Muscle of leg (tissue), 11 donors: ENCODE measurements around the gene CSMD2. TPM values are rescaled to one million over a fixed set of nuclear protein-coding genes. Genes with fewer than 3 reads are reported as not detected.

Source experiments
- DNase-seq: peaks from one replicate; pipeline ENCODE4 v3.0.0; 2013
- H3K27ac ChIP-seq: one replicate; pipeline ENCODE4 v1.5.1; 2013; ENCODE audit warnings: mild to moderate bottlenecking, low read length, control low read depth
- H3K27me3 ChIP-seq: one replicate; pipeline ENCODE4 v1.6.1; 2013; ENCODE audit warnings: low read length; ENCODE audit not compliant: control insufficient read depth, insufficient read depth
- H3K36me3 ChIP-seq: one replicate; pipeline ENCODE4 v1.6.1; 2013; ENCODE audit warnings: low read length; ENCODE audit not compliant: control insufficient read depth, insufficient read depth
- H3K4me1 ChIP-seq: one replicate; pipeline ENCODE4 v1.6.1; 2013; ENCODE audit warnings: low read length; ENCODE audit not compliant: control insufficient read depth, insufficient read depth
- H3K4me3 ChIP-seq: one replicate; pipeline ENCODE4 v1.5.1; 2013; ENCODE audit warnings: low read length, control low read depth
- H3K9me3 ChIP-seq: replicated peaks from 2 replicates; pipeline ENCODE4 v1.6.1; 2013; ENCODE audit warnings: low read depth, low read length; ENCODE audit not compliant: control insufficient read depth
- WGBS: methylation state at CpG from one replicate; pipeline ENCODE4 v1.1.5; 2013; ENCODE audit warnings: missing lambda C conversion rate; ENCODE audit not compliant: insufficient coverage; 5-methylcytosine and 5-hydroxymethylcytosine counted together
- polyA plus RNA-seq, 8 donors: library from polyadenylated mRNA; unstranded; fragments of 120-200 nt; gene quantifications; one replicate each; pipeline versions ENCODE4 v1.2.1 to v1.2.3, GENCODE V29; 2013; ENCODE audit warnings: inconsistent platforms in 1 of 8, low replicate concordance in 1 of 8; ENCODE audit not compliant: insufficient read length in 8 of 8, insufficient read depth in 1 of 8
- total RNA-seq: library from RNA; stranded (reverse); fragments of 120-200 nt; gene quantifications from one replicate; pipeline ENCODE4 v1.2.4, GENCODE V29; 2013

The CSMD2 gene
- total and polyA plus RNA-seq, 9 donors: 0.27 to 1.6 (median 0.52) TPM

GRCh38 chr1:33561576-33561975, 603.5 kb downstream of the CSMD2 start:
- Histone ChIP-seq H3K4me1 (no peaks in the 10 kb centered on the region), H3K9me3 (no peaks in the 10 kb centered on the region), H3K36me3 (no peaks in the 10 kb centered on the region), H3K27me3 (peaks cover 2% of the 10 kb centered on the region), H3K4me3 (no peak overlapping the region), H3K27ac (no peak overlapping the region)
- no peak for DNase-seq
- 74% methylated on average over 8 of the region's 9 CpGs for WGBS

GRCh38 chr1:33560680-33561079, 604.4 kb downstream of the CSMD2 start:
- no peak for DNase-seq
- no peaks in the 10 kb centered on the region for H3K9me3 ChIP-seq
- WGBS: 100% methylated on average over 1 of the region's 3 CpGs

GRCh38 chr1:33548721-33549120, 616.3 kb downstream of the CSMD2 start:
- Histone ChIP-seq H3K4me3 (no peak overlapping the region), H3K4me1 (no peaks in the 10 kb centered on the region), H3K36me3 (no peaks in the 10 kb centered on the region), H3K27ac (no peak overlapping the region), H3K27me3 (no peaks in the 10 kb centered on the region), H3K9me3 (peaks cover 14% of the 10 kb centered on the region)
- DNase-seq: no peak
- 100% methylated on average over 1 of the region's 2 CpGs for WGBS

More at GRCh38 chr1:33560680-33561079, 604.4 kb downstream of the CSMD2 start:
- H3K4me1 ChIP-seq: no peaks in the 10 kb centered on the region
- H3K36me3 ChIP-seq: no peaks in the 10 kb centered on the region
- H3K27me3 ChIP-seq: peaks cover 2% of the 10 kb centered on the region
- no peak overlapping the region for H3K4me3 ChIP-seq
- no peak overlapping the region for H3K27ac ChIP-seq

GRCh38 chr1:33548319-33548718, 616.7 kb downstream of the CSMD2 start:
- peaks cover 14% of the 10 kb centered on the region for H3K9me3 ChIP-seq
- no CpG with 5 or more reads among the region's 2 CpGs for WGBS
- no peak for DNase-seq
- no peaks in the 10 kb centered on the region for H3K27me3 ChIP-seq
- no peak overlapping the region for H3K4me3 ChIP-seq
- no peaks in the 10 kb centered on the region for H3K4me1 ChIP-seq
- H3K27ac ChIP-seq: no peak overlapping the region
- H3K36me3 ChIP-seq: no peaks in the 10 kb centered on the region

- Histone ChIP-seq H3K27me3 (no peaks in the 10 kb centered on the region), H3K4me1 (no peaks in the 10 kb centered on the region), H3K9me3 (peaks cover 14% of the 10 kb centered on the region), H3K4me3 (no peak overlapping the region), H3K27ac (no peak overlapping the region), H3K36me3 (no peaks in the 10 kb centered on the region)
- no peak for DNase-seq
- WGBS: no CpG with 5 or more reads among the region's 3 CpGs
Measured at GRCh38 chr1:33547576-33547975, 617.5 kb downstream of the CSMD2 start.

- Histone ChIP-seq H3K36me3 (no peaks in the 10 kb centered on the region), H3K4me3 (no peak overlapping the region), H3K27me3 (no peaks in the 10 kb centered on the region), H3K4me1 (no peaks in the 10 kb centered on the region), H3K27ac (no peak overlapping the region), H3K9me3 (no peaks in the 10 kb centered on the region)
- 98% methylated on average over 4 of the region's 6 CpGs for WGBS
- no peak for DNase-seq
Measured at GRCh38 chr1:33541966-33542365, 623.1 kb downstream of the CSMD2 start.

- DNase-seq: no peak
- H3K4me3 ChIP-seq: no peak overlapping the region
- no peaks in the 10 kb centered on the region for H3K36me3 ChIP-seq
- no peak overlapping the region for H3K27ac ChIP-seq
- H3K9me3 ChIP-seq: no peaks in the 10 kb centered on the region
- WGBS: no CpG with 5 or more reads among the region's 5 CpGs
- H3K27me3 ChIP-seq: no peaks in the 10 kb centered on the region
- no peaks in the 10 kb centered on the region for H3K4me1 ChIP-seq
Measured at GRCh38 chr1:33537885-33538284, 627.1 kb downstream of the CSMD2 start.

- no peak overlapping the region for H3K4me3 ChIP-seq
- no peak for DNase-seq
- 78% methylated on average over 1 of the region's 2 CpGs for WGBS
Measured at GRCh38 chr1:33535334-33535733, 629.7 kb downstream of the CSMD2 start.

GRCh38 chr1:33532936-33533335, 632.1 kb downstream of the CSMD2 start:
- Histone ChIP-seq H3K4me3 (no peak overlapping the region), H3K36me3 (no peaks in the 10 kb centered on the region), H3K27me3 (no peaks in the 10 kb centered on the region), H3K9me3 (no peaks in the 10 kb centered on the region), H3K4me1 (no peaks in the 10 kb centered on the region), H3K27ac (no peak overlapping the region)
- DNase-seq: no peak
- 81% methylated on average over 5 of the region's 13 CpGs for WGBS

More at GRCh38 chr1:33535334-33535733, 629.7 kb downstream of the CSMD2 start:
- H3K36me3 ChIP-seq: no peaks in the 10 kb centered on the region
- no peaks in the 10 kb centered on the region for H3K27me3 ChIP-seq
- H3K9me3 ChIP-seq: no peaks in the 10 kb centered on the region
- no peak overlapping the region for H3K27ac ChIP-seq
- no peaks in the 10 kb centered on the region for H3K4me1 ChIP-seq

- Histone ChIP-seq H3K27me3 (no peaks in the 10 kb centered on the region), H3K27ac (no peak overlapping the region), H3K4me3 (no peak overlapping the region), H3K4me1 (no peaks in the 10 kb centered on the region), H3K36me3 (no peaks in the 10 kb centered on the region), H3K9me3 (no peaks in the 10 kb centered on the region)
- WGBS: 80% methylated on average over 1 of the region's 3 CpGs
- DNase-seq: no peak
Measured at GRCh38 chr1:33532250-33532649, 632.8 kb downstream of the CSMD2 start.

- H3K36me3 ChIP-seq: no peaks in the 10 kb centered on the region
- no peak overlapping the region for H3K4me3 ChIP-seq
- WGBS: no CpG with 5 or more reads among the region's 1 CpG
- H3K4me1 ChIP-seq: no peaks in the 10 kb centered on the region
- DNase-seq: no peak
- H3K27ac ChIP-seq: no peak overlapping the region
- H3K9me3 ChIP-seq: no peaks in the 10 kb centered on the region
- H3K27me3 ChIP-seq: no peaks in the 10 kb centered on the region
Measured at GRCh38 chr1:33529957-33530356, 635.1 kb downstream of the CSMD2 start.
